Activated CD8-positive, alpha-beta memory T cell treated with anti-CD3 and anti-CD28 coated beads, Interleukin-2, amount 50 U/mL, for 24 hours (primary cell): ENCODE measurements around the gene TDRD3.

Experiments
- DNase-seq: peaks from one replicate; pipeline ENCODE4 v3.0.0-alpha.2; 2020; ENCODE audit errors: extremely low read depth

TDRD3 gene

DNA sequence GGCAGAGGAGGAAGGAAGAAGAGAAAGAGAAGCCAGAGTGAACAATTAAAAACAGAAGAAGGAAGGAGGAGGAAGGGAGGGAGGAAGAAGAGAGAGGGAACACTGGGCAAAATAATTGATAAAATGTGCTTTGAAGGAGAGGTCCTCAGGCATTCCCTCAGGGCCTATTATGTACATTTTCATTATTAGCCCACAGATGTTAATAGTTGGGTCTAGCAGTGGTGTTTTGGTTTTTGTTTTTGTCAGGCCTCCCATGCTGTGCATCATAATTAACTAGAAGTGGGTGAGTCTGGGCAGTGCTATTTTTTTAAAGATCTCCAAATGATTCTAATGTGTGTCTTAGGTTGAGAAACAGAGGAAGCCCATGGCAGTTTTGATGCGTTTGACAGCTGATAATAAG lies 178.1 kb downstream of the TDRD3 start:
- no peak for DNase-seq

DNA sequence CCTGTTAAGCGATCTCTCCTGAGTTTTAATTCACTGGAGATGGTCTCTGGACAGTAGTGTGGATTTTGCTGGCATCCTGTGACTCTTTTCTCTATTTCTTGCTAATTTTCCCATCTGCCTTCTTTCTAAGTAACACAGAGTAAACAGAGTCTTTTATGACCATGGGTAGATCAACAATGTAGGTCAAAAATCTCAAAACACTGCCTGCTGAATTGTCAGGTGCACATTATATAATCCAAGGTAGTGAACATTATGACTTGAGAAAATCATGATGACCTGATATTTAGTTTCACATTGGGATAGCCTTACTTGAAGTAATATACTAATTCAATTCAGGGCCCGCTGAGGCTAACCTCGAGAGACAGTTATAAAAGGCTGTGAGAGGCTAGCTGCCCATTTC lies 180.7 kb downstream of the TDRD3 start:
- no peak for DNase-seq

DNA sequence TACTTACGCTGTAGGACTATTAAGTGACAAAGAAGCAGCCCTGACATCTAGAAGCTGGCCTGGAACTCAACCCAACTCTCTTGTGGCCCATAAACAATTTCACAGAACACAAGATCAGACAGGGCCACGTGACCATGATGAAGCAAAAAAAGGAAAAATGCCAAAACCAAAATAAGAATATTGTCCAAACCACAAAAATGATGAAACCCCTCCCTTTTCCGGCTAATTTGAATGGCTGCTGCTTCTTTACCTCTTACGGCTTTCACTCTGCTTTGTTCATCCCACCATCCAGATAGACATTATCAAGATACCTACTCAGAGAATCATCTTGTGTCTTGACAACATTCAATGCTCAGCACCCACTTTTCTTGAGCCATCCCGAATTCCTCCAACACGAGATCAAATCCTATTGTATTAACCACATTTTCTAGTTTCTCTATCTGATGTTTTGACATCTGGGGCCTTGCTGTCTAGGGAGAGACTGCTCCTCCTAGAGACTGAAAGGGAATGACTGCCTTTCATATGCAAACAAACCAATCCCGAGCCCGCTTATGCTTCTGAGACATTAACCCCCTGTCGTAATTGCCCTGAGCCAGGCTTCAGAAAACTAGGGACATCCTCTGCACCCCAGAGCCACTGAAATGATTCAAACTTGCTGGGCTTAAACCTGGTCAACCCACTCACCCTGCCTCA lies 186.3 kb downstream of the TDRD3 start:
- DNase-seq = no peak

DNA sequence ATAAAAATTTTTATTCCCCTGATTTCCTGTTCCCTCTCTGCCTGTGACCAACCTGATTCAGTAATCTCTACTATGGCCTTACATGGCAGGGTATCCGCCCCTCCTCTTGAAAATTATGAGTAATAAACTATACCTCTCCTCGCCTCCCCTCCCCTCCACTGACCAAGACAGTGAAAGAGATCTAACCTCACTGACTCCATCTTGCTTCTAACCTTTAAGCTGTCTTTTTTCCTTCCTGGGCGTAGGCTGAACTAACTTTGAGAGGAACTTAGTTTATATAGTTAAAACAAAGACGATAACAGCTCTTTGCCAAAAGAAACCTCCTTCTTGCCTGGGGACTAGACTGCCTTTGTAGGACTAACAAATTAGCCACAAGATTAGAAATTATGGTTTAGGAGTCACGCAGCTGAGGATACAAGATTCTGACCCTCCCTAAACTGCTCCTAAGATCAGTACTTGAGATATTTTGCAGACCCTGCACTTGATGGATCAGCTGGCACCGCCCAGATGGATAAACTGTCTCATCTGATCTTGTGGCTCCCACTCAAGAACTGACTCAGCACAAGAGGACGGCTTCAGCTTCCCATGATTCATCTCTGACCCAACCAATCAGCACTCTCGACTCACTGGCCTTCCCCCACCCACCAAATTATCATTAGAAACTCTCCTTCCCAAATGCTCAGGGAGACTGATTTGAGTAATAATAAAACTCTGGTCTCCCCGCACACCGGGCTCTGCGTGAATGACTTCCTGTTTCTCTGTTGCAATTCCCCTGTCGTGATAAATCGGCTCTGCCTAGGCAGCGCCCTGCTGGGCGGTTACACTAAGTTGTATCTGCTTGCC lies 187.1 kb downstream of the TDRD3 start:
- no peak for DNase-seq

DNA sequence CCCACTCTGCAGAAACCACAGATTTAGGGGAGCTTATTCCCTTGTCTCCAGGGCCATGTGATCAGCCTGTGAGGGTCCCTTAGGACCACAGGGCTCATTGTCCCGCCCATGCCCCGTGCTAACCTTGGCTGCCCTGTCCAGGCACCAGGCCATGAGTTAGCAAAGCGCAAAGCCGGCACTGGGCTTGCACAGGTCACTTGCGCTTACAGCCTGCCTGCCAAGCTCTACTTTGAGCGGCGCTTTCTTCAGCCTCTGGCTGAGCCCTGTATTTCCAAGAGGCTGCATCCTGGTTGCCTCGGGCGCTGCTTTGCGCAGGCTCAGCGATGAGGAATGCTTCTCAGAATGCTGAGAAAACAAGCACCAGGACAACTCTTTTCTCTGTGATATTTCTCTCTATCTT lies 188.0 kb downstream of the TDRD3 start:
- no peak for DNase-seq

DNA sequence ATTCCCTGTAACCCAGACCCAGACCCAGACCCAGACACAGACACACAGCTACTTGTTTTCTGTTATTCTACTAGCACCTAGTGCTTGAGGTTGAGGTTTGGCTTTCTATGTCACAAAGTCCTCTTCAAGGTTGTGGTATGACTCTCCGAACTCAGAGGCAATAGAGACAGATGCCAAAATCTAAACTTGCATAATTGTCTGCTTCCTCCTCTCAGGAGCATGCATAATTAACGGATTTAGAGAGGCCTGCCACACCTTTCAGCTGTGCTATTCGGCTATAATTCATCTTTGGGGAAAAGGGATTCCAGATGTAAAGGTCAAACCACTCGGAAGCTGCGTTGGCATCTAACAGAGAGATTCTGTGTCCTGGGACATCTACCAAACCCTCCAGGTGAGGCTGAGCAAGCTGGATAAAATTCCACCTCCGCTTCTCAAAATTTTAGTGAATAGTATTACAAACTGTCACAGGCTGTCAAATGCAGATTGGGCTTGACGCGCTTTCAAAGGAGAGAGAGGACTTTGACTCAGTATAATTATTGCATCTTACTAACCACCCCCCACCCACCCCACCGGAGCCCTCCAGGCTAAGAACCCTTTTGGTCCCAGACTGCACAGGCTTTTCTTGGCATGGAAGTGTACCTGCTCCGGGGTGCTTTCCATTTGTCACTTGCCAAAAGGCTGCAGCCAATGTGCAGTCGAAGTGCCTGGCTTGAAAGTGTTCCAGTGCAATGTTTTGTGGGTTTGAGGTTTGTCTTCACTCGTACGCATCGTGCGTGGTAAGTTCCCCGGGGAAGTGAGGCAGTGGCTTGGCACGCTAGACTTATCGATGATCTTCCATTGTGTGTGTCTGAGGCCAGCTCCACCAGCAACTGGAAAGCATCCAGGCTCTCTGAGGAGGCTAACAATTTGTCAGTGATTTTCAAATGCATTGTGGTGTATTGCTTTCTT lies 194.1 kb downstream of the TDRD3 start:
- no peak for DNase-seq

DNA sequence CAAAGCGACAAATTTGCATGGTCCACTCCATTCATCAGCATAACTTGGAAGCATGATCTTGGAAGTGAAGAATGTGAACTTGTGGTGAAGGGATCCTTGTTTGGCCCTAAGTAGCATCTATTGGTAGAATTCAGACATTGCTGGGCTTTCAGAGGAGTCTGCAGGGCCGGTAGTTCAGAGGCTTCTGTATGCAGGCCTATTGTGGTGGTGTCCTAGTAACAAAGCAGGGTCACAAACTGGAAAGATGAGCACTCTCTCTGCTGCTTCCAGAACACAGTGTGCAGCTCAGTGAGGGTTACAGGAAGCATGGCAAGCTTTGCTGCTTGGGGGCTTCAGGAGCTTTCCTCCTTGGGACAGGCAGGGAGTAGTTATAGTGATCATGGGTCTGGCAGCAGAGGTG lies 206.0 kb downstream of the TDRD3 start:
- no peak for DNase-seq

DNA sequence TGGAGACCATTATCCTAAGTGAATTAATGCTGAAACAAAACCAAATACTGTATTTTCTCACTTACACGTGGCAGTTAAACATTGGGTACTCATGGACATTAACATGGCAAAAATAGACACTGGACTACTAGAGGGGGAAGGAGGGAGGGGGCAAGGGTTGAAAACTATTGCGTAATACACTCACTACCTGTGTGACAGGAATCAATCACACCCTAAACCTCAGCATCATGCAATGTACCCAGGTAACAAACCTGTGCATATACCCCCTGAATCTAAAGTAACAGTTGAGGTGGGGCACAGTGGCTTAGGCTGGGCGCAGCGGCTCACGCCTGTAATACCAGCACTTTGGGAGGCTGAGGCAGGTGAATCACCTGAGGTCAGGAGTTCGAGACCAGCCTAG lies 207.0 kb downstream of the TDRD3 start:
- DNase-seq = no peak

DNA sequence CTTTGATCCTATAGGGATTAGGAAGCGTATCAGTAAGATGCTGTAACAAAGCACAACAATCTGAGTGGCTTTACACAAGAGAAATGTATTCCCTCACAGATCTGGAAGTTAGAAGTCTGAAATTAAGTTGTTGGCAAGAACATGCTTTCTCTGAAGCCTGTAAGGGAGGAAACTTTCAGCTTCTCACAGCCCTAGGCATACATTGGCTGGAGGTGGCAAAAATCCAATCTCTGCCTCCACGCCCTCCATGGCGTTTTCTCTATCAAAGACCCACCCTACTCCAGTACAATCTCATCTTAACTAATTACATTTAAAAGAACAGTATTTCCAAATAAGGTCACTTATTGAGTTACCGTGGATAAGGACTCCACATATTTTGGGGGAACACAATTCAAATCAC lies 211.9 kb downstream of the TDRD3 start:
- no peak for DNase-seq

DNA sequence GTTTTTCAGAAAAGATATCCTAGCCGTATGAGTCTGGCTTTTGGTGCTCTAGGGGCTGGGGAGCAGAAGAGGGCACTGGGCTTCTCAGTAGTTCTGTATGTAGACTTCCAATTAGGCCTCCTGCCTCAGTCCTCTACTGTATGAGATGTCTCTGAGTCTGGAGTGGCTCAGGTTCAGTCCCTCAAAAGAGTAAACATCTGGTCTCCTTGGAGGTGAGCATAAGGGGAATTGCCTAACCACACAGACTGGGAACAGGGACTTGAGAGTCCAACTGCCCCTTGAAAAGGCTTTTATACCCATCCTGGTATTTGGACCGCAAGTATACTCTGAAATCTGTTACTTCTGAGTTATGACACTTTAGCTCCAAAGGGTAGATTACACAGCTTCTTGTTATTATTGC lies 214.5 kb downstream of the TDRD3 start:
- DNase-seq = no peak

DNA sequence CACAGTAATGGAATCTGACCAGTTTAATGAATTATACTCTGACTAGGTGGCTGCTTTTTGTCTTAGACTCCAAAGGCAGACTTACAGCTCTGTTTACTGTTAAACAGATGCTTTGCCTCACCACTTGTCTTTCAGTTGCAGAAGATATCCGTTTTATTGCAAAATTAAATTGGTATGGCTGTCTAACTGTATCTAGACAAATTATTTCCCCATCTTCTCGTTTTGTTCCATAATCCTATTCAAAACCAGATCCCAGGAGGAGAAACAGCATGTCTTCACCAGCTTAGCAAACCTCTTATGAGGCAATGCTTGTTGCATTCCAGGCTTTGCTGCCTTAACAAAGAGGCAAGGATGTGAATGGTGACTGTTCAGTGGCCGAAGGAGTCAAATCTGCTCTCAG lies 215.6 kb downstream of the TDRD3 start:
- no peak for DNase-seq

DNA sequence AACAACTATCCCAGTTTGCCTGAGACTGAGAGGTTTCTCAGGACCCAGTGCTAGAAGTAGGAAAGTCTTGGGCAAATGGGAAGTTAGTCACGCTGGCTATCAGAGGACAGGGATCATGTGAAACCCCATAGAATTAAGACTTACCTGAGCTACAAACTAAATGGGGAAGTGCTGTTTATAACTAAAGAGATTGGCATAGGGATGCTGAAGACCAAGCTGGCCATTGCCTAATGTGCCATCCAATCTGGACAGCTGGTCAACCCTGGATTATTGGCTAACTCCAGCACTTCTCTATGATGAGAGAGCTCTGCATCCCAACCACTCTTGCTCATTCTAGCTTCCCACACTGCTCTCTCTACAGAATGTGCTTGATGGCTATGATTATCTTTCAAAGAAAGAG lies 216.1 kb downstream of the TDRD3 start:
- DNase-seq = no peak

DNA sequence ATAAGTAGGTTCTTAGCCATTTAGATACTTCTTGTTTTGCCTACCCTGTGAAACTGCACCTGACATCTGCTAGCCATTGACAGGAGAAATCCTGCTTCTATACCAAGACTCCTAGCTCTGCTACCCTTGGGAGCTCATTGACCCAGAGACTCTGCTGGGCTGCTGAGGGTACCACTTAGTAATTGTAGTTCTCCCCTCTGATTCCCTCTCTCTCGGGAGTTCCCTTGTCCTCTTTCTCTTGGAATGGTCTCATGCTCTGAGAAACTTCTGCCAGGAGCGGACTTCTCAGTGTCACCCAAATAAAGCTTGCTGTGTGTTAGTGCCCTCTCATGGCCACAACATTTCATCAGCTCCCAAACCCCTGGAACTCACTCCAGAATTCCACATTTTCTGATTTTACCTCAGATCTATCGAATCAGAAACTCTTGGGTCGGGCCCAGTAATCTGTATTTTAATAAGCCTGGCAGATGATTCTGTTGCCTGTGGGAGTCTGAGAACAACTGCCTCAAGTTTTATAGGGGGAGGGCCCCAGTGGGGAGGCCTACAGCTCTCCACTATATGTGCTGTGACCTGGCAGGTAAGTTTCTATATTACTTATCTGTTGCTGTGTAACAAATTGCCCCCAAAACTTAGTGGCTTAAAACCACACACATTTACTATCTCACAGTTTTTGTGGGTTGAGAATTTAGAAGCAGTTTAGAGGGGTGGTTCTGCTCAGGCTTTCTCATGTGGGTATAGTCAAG lies 221.1 kb downstream of the TDRD3 start:
- no peak for DNase-seq

DNA sequence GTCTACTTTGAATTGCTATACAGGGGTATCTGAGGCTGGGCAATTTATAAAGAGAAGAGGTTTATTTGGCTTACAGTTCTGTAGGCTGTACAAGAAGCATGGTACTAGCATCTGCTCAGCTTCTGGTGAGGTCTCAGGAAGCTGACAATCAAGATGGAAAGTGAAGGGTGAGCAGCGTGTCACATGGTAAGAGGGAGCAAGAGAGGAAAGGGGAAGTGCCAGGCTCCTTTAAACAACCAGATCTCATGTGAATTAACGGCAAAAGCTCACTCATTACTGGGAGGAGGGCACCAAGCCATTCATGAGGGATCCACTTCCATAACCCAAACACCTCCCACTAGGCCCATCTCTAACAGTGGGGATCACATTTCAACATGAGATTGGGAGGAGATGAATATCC lies 222.4 kb downstream of the TDRD3 start:
- DNase-seq = no peak

DNA sequence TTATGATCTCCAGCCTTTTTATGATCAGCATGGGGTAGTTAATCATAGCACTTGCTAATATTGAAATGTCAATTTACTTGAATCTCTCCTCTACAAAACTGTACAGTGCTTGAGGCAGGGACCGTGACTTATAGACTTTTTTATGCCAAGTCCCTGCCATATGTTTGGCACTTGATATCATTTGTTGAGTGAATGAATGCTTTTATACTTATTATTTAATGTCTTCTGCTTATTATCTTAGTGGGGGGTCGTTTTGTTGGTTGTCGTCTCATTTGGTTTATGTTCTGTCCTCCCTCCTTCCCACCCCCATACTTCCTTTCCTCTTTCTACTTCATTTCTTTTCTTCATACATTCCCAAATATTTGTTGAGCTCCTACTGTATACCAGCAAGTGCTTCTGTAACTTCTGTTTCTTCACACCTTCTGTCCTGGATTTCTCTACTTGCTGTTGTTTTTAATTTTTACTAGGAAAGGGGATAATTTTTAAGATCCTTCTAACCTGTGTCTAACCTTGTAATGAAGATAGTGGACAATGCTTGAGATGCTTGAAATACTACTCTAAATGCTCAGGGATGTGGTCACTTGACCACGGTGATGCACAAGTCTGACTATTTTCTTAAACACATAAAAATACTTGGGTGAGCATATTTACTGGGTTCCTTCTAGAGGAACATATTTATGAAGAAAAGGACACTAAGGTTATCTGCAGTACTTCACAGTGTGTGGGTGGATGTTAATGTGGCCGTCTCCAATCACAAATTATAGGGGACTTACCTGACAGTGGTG lies 223.8 kb downstream of the TDRD3 start:
- no peak for DNase-seq

DNA sequence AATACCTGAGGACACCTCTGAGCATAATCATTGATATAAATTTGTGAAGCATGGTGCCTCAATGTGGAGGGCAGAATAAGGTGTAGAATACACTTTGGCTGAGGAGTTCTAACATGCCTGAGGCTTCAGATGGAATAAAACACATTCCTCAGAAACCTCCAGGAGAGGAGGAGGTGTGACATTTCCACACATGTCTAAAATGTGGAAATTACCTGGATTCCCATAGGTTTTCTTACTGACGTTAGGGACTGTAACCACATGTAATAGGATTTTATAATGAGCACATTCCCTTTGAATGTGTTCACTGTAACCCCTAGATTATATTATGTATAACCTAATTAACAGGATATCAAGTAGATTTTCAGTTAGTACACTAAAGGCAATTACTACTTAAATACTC lies 226.1 kb downstream of the TDRD3 start:
- no peak for DNase-seq
